ENCODE measurements around the gene MAFG. TPM values are rescaled to one million over a fixed set of nuclear protein-coding genes. Genes with fewer than 3 reads are reported as not detected.
A peak's percentile ranks its signal among the peaks of the same experiment; 100 is the strongest.

MAFG gene
- total RNA-seq, 1 donor = 32.6 TPM

- Histone ChIP-seq H4K20me1 (ENCODE audit: insufficient read depth, low read length) (peaks cover 16% of the 10 kb centered on the region), H3K27ac (ENCODE audit: low read depth, low read length) (no peak overlapping the region), H3K9me3 (ENCODE audit: low read depth, low read length) (no peaks in the 10 kb centered on the region), H2AFZ (ENCODE audit: low read length) (no peak overlapping the region), H3K36me3 (ENCODE audit: insufficient read depth, low read length) (peaks cover 27% of the 10 kb centered on the region), H3K27me3 (ENCODE audit: insufficient read depth, low read length) (no peaks in the 10 kb centered on the region), H3K4me1 (ENCODE audit: insufficient read depth, low read length) (peaks cover 5% of the 10 kb centered on the region), H3K4me3 (ENCODE audit: insufficient read depth, low read length) (no peak overlapping the region), H3K79me2 (ENCODE audit: insufficient read depth, low read length) (peaks cover 13% of the 10 kb centered on the region), H3K4me2 (ENCODE audit: insufficient read depth, low read length) (no peak overlapping the region)
- TF ChIP-seq, protein P1, sequence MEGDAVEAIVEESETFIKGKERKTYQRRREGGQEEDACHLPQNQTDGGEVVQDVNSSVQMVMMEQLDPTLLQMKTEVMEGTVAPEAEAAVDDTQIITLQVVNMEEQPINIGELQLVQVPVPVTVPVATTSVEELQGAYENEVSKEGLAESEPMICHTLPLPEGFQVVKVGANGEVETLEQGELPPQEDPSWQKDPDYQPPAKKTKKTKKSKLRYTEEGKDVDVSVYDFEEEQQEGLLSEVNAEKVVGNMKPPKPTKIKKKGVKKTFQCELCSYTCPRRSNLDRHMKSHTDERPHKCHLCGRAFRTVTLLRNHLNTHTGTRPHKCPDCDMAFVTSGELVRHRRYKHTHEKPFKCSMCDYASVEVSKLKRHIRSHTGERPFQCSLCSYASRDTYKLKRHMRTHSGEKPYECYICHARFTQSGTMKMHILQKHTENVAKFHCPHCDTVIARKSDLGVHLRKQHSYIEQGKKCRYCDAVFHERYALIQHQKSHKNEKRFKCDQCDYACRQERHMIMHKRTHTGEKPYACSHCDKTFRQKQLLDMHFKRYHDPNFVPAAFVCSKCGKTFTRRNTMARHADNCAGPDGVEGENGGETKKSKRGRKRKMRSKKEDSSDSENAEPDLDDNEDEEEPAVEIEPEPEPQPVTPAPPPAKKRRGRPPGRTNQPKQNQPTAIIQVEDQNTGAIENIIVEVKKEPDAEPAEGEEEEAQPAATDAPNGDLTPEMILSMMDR (IDR thresholded peaks at IDR 0.05; ENCODE audit: extremely low read depth, low read depth, low read length) = no peak
- DNase-seq (ENCODE audit: insufficient read length, low spot score, missing footprints) = no peak
Observed at GRCh38 chr17:81909231-81909630, 18.3 kb downstream of the MAFG start.

DNA sequence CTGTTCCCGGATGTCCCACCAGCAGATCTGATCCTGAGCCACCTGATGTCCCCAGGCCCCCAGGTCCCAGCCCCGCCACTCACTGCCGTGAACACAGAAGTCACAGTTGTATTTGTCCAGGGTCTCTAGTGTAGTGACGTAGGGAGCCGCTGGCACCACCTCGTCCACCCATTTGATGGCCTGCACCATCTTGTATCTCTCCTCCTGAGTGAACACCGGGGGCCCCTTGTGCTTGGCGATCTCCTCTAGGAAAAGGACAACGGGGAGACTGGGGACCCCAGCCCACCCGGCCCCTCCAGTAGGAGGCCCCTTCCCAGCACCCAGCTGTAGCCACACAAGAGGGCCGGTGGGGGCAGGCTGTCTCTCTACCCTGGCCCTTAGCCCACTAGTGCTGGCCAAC is 18.7 kb downstream of the MAFG start:
- peaks cover 23% of the 10 kb centered on the region for H3K36me3 ChIP-seq (ENCODE audit: insufficient read depth, low read length)
- no peak for DNase-seq (ENCODE audit: insufficient read length, low spot score, missing footprints)
- TF ChIP-seq, protein P1 (IDR thresholded peaks at IDR 0.05; ENCODE audit: extremely low read depth, low read depth, low read length) = no peak
- peaks cover 5% of the 10 kb centered on the region for H3K4me1 ChIP-seq (ENCODE audit: insufficient read depth, low read length)
- peaks cover 12% of the 10 kb centered on the region for H3K79me2 ChIP-seq (ENCODE audit: insufficient read depth, low read length)
- H3K27ac ChIP-seq (ENCODE audit: low read depth, low read length) = no peak overlapping the region
- no peaks in the 10 kb centered on the region for H3K27me3 ChIP-seq (ENCODE audit: insufficient read depth, low read length)
- peaks cover 16% of the 10 kb centered on the region for H4K20me1 ChIP-seq (ENCODE audit: insufficient read depth, low read length)
- H2AFZ ChIP-seq (ENCODE audit: low read length) = no peak overlapping the region
- no peak overlapping the region for H3K4me3 ChIP-seq (ENCODE audit: insufficient read depth, low read length)
- H3K9me3 ChIP-seq (ENCODE audit: low read depth, low read length) = no peaks in the 10 kb centered on the region
- H3K4me2 ChIP-seq (ENCODE audit: insufficient read depth, low read length) = no peak overlapping the region

DNA sequence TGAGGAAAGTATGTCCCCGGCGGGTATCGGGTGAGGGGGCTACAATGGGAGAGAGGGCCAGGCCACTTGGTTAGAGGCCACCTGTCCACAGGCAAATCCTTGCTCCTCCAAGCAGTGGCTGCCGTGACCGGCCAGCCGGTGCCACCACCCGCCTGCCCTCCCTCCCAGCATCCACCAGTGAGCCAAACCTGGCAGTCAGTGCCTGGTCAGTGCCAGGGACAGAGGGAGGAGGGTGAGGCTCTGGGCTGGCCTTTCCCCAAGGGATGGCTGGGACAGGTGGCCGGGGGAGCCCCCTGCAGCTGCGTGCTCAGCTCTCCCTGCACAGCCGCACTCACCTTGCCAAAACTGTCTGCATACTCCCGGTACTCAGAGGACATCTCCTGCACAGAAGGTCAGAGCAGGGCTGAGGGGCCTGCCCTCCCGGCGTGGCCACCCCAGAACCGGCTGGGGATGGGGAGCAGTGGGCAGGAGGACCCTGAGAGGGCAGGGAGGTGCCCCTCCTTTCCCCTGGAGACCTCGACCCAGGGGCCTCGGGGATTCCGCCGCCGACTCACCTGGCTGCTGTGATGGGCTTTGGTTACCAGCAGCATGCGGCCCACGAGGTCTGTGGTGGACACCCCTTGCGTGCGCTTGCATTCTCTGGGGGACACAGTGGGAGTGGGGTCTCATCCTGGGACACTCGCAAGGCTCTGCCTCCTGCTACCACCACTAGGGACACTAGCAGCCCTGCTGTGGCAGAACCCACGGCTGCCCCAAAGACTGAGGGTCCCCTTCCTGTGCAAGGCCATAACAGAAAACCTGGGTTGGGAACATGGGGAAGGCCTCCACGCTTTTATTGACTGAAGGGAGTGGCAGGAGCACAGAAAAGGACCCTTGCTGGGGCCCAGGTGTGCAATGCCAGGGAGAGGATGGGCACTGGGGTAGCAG is 20.1 kb downstream of the MAFG start:
- H2AFZ ChIP-seq (ENCODE audit: low read length) = no peak overlapping the region
- H3K4me3 ChIP-seq (ENCODE audit: insufficient read depth, low read length) = no peak overlapping the region
- TF ChIP-seq, protein P1 (IDR thresholded peaks at IDR 0.05; ENCODE audit: extremely low read depth, low read depth, low read length) = peak; percentile 13
- peaks cover 12% of the 10 kb centered on the region for H3K79me2 ChIP-seq (ENCODE audit: insufficient read depth, low read length)
- no peak overlapping the region for H3K27ac ChIP-seq (ENCODE audit: low read depth, low read length)
- H3K27me3 ChIP-seq (ENCODE audit: insufficient read depth, low read length) = no peaks in the 10 kb centered on the region
- H3K9me3 ChIP-seq (ENCODE audit: low read depth, low read length) = no peaks in the 10 kb centered on the region
- peaks cover 9% of the 10 kb centered on the region for H3K36me3 ChIP-seq (ENCODE audit: insufficient read depth, low read length)
- no peak for DNase-seq (ENCODE audit: insufficient read length, low spot score, missing footprints)
- peaks cover 5% of the 10 kb centered on the region for H3K4me1 ChIP-seq (ENCODE audit: insufficient read depth, low read length)
- no peak overlapping the region for H3K4me2 ChIP-seq (ENCODE audit: insufficient read depth, low read length)
- peaks cover 15% of the 10 kb centered on the region for H4K20me1 ChIP-seq (ENCODE audit: insufficient read depth, low read length)

DNA sequence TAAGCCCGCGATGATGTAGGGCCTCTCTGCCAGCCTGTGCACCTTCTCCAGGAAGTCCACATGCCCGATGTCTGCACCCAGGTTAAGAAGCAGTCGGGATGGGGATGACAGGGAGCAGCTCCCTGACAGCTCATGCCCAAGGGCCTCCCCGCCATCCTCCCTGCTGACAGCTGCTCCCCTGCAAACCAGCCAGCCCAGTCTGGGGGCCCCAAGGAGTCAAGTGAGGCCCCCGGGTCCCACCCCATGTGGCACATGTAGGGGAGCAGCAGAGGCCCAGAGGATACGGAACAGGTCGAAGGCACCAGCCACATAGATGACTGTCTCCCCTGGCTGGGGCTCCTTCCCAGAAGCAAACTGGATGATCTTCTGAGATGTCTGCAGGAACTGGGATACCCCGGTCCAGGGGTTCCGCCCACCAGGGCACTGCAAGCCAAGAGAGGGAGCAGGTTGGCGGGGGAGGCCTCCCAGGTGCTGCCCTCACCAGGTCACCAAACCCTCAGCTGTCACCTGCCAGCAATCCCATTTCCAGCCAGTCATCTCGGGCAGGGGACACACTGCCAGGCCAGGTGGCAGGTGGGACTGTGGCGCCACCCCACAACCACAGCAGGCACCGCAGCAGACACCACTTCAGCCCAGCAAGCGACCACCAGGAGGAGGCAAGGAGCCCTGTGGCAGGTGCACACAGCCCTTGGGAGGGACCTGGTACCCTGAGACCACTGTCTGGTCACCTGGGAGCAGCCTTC is 20.9 kb downstream of the MAFG start:
- Histone ChIP-seq H3K4me2 (ENCODE audit: insufficient read depth, low read length) (no peak overlapping the region), H3K9me3 (ENCODE audit: low read depth, low read length) (no peaks in the 10 kb centered on the region), H3K4me3 (ENCODE audit: insufficient read depth, low read length) (no peak overlapping the region), H3K79me2 (ENCODE audit: insufficient read depth, low read length) (peaks cover 12% of the 10 kb centered on the region), H3K27me3 (ENCODE audit: insufficient read depth, low read length) (no peaks in the 10 kb centered on the region), H3K27ac (ENCODE audit: low read depth, low read length) (no peak overlapping the region), H3K4me1 (ENCODE audit: insufficient read depth, low read length) (peaks cover 5% of the 10 kb centered on the region), H4K20me1 (ENCODE audit: insufficient read depth, low read length) (peaks cover 10% of the 10 kb centered on the region), H2AFZ (ENCODE audit: low read length) (no peak overlapping the region), H3K36me3 (ENCODE audit: insufficient read depth, low read length) (peaks cover 3% of the 10 kb centered on the region)
- no peak for DNase-seq (ENCODE audit: insufficient read length, low spot score, missing footprints)
- TF ChIP-seq, protein P1 (IDR thresholded peaks at IDR 0.05; ENCODE audit: extremely low read depth, low read depth, low read length) = no peak
